Myocyte (in vitro differentiated cells): ENCODE results near the gene MAMDC2. TPM values are rescaled to one million over a fixed set of nuclear protein-coding genes. Genes with fewer than 3 reads are reported as not detected.
"Not testable (repeated sequence)": the region's sequence is repeated elsewhere in the genome, so short reads cannot be mapped to it uniquely, and the experiment has no call there.

Experiments
- DNase-seq: peaks from one replicate; pipeline ENCODE4 v3.0.0-alpha.2; 2012; ENCODE audit warnings: low read depth
- total RNA-seq: library from RNA; depleted of rRNA; stranded (reverse); fragments of >200 nt; gene quantifications from 2 replicates; pipeline ENCODE4 v1.2.3, GENCODE V29; 2014

The MAMDC2 gene
- total RNA-seq, 1 donor from 2014 or later = 163 TPM

DNA sequence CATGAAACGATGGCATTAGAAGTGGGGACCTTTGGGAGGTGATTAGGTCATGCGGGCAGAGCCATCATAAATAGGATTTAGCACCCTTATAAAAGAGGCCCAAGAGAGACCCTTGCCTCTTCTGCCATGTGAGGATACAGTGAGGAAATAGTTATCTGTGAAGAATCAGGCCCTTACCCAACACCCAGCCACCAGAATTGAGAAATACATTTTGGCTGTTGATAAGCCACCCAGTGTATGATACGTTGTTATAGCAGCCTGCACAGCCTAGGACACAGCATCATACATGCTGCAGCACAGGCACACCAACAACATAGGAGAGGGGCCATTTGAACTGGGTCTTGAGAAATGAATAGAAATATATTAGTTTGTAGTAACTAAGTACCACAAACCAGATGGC is 8.0 kb upstream of the MAMDC2 start:
- no peak for DNase-seq

GRCh38 chr9:70036641-70037040 is 7.0 kb upstream of the MAMDC2 start:
- DNase-seq = no peak

- DNase-seq = not testable (repeated sequence)
These were observed 5.5 kb upstream of the MAMDC2 start for GRCh38 chr9:70038171-70038621.

DNA sequence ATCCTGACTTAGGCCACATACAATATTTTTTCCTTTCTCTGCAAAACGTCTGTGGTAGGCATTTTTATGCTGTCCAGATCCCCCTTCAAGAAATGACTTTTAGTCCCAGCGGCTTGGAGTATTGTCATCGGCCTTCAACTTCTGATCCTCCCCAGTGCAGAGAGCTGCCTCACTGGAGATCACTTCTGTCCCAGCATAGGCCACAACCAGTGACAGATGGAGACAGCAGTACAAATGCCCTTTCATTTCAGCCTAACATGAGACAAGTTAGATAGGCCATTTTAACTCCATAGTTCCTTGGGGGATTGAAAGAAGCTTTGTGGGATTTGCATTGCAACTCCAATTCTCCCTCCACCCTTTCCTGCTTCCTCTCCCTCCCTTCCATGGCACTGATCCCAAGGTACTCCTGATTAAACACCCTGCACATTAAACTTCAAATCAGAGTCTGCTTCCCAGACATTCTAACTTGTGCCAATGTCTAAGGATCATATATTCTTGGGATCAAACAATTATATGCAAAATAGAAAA is 3.2 kb upstream of the MAMDC2 start:
- DNase-seq = no peak

- no peak for DNase-seq
These were observed 1.0 kb upstream of the MAMDC2 start for GRCh38 chr9:70042461-70043215.

DNA sequence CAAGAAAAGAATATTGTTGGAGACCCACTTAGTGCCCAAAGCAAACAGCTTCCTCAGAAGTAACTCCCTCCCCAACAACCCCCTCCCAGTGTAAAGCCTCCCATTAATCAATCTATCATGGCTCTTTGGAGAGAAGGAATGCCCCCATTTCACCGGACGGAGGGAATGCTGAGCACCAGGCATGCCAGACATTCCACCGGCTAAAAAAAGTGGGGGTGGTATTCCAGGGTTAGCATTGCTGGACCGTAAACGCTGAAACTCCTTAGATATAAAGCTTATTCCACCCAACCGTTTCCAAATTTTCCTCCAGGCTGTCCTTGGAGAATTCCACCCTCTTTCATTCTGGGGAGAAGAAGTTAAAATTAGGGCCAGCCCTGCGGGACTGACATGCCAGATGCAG is 363 bp upstream of the MAMDC2 start:
- DNase-seq = no peak

DNA sequence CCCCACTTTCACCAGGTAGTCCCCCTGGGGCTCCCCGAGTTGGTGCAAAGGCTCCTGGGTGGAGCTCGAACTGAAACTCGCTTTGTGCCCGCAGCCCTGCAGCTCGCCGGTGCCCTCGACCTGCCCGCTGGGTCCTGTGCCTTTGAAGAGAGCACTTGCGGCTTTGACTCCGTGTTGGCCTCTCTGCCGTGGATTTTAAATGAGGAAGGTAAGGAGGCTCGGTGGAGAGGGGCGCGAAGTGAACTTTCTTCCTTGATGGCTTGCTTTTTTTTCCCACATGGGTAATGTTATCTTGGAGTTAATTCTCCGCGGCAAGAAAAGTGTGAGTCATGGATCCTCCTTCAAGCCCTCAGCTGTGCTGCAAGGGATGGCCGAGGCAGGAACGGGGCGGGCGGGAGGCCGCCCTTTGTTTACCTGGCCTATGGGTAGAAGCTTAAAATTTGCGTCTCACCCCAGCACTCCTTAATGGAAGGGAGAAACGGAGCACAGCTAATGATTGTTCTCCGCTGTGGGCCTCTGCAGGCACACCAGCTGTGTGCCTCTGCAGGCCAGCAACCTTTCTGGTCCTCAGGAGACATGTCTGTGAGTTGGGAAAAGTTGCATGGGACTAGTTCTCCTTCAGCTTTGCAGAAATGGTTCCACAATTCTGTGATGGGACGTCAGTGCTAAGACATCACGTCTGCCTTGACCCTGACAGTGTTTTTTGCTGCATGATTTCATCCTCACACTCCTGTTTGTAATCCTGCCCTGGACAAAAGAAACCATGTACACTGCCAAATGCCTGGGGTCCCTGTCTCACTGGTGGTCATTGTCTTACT is 1.1 kb downstream of the MAMDC2 start:
- peak; percentile 72 for DNase-seq

DNA sequence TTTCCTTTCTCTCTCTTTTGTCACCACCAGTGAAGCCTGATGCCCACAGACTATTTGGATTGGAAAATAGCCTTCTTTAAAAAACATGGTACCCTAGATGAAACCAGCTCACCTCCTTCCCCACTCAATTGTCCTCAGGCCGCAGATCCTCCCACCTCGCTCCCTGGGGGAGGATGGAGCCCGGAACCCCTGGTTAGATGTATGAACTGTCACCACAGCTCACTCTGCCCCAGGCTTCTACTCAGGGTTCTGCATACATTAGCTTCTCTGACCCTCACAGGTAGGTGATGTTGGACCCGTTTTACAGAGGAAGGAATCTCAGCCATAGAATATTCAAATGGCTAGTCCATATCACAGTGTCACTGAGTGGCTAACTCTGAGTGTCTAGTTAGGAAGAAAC is 1.8 kb downstream of the MAMDC2 start:
- DNase-seq = no peak

- DNase-seq = no peak
These were observed 2.8 kb downstream of the MAMDC2 start for GRCh38 chr9:70046274-70047070.

- DNase-seq = peak; percentile 98
These were observed 5.6 kb downstream of the MAMDC2 start for GRCh38 chr9:70049236-70049635.

- DNase-seq = peak; percentile 62
These were observed 6.1 kb downstream of the MAMDC2 start for GRCh38 chr9:70049672-70050271.

GRCh38 chr9:70052768-70053167 is 9.1 kb downstream of the MAMDC2 start:
- DNase-seq = no peak

GRCh38 chr9:70053864-70054263 is 10.2 kb downstream of the MAMDC2 start:
- peak; percentile 95 for DNase-seq

GRCh38 chr9:70054521-70054920 is 10.9 kb downstream of the MAMDC2 start:
- DNase-seq = no peak

DNA sequence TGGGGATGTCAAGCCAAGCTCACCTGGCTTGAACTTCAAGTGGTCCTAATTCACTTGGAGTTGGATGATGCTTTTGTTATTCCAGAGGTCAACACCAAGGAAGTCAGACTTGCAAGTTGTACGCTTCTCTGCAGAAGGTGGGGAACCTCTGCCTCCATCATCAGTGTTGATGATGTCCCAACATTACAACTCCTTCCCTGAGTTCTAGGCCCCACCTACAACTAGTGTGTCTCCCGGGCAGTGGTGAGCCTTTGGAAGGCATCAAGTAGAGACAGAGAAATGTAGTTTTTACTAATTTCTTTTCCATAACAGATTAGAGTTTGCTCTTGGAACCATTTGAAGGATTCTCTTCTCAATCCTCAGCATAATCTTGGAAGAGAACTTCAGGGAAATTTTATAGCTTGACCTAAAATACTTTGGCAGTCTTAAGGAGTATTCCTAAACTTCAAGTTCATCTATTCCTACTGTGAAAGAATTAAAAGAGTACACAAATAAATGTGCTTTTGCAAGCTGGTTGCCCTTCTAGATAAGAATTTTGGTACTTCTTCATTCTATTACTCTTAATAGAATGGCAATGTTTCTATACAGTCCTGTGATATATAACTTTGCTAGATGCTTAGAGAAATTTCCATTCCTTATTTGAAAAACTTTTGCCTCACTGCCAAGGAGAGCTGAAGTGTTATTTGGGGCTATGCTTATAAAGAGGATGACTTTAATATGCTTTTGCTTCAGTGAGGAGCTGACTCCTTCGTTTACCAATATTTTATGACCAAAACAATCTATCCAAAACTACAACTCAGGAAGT is 12.0 kb downstream of the MAMDC2 start:
- DNase-seq = no peak

- DNase-seq = no peak
These were observed 12.7 kb downstream of the MAMDC2 start for GRCh38 chr9:70056211-70056944.

DNA sequence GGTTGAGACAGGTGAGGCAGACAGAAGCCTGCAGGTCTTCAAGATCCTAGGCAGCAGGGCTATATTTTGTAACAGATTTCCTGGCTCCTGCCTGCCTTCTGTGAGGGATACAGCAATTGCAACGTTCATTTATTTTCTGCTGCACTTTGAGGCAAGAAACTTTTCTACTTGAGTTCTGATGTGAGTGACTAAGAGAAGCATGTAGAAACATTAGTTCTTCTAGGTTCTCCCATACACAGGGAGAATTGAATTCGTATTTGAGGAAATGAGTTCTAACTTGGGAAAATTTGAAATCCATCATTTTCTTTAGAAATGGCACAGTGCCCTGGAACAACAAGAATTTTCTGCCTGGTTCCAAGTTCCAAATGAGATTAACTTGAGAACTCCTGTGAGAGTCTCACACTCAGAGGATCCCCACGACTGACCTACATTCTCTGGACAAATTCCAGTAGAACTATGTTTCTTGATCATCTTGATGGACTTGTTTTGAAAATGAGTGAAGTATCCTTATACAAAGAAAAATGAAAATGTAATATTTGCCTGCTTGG is 15.0 kb downstream of the MAMDC2 start:
- DNase-seq = no peak

GRCh38 chr9:70060148-70060882 is 16.7 kb downstream of the MAMDC2 start:
- DNase-seq = no peak
